ENCODE results near the gene PYGM.

GRCh38 chr11:64753380-64754123 lies 6.2 kb downstream of the PYGM start:
- TF ChIP-seq CTCF (IDR thresholded peaks at IDR 0.05) (no peak), POLR2A (IDR thresholded peaks at IDR 0.05) (no peak)

Measured in lower leg skin (tissue), 3 donors.